ENCODE data around the gene CELSR2.

- TF ChIP-seq CTCF (IDR thresholded peaks at IDR 0.05 in 2 of 3, conservative IDR thresholded peaks at IDR 0.05 in 1 of 3; ENCODE audit: borderline replicate concordance in 1 of 3, insufficient read depth in 1 of 3, low read depth in 2 of 3, low read length in 2 of 3) (peak; percentile 77 to 93 (median 88)), POLR2AphosphoS5 (IDR thresholded peaks at IDR 0.05; ENCODE audit: low read depth, low read length) (peak; percentile 49), EGR1 (IDR thresholded peaks at IDR 0.05; ENCODE audit: low read depth) (no peak), POLR2A (IDR thresholded peaks at IDR 0.05; ENCODE audit: borderline replicate concordance, extremely low read depth, insufficient read depth, insufficient read length) (no peak), EZH2 (IDR thresholded peaks at IDR 0.05) (no peak), JUND (IDR thresholded peaks at IDR 0.05) (no peak), ZBTB33 (IDR thresholded peaks at IDR 0.05; ENCODE audit: extremely low read depth, insufficient replicate concordance, low read length) (no peak), ZNF274 (IDR thresholded peaks at IDR 0.05; ENCODE audit: low read depth, low read length) (no peak), TCF7L2 (IDR thresholded peaks at IDR 0.05; ENCODE audit: borderline replicate concordance, extremely low read depth, insufficient read depth, insufficient read length) (no peak), REST (IDR thresholded peaks at IDR 0.05; ENCODE audit: low read depth) (no peak), ZFX (IDR thresholded peaks at IDR 0.05) (no peak)
- TF ChIP-seq, protein P1, sequence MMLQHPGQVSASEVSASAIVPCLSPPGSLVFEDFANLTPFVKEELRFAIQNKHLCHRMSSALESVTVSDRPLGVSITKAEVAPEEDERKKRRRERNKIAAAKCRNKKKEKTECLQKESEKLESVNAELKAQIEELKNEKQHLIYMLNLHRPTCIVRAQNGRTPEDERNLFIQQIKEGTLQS (IDR thresholded peaks at IDR 0.05) = no peak
Observed at GRCh38 chr1:109277434-109278204, 28.3 kb downstream of the CELSR2 start.
